Raji (cell line): Measurements from ENCODE around the gene DMKN.

Experiments
- POLR2A ChIP-seq: IDR thresholded peaks from 2 replicates; pipeline ENCODE4 v1.6.1; 2011; ENCODE audit warnings: low read depth, low read length, control low read depth; ENCODE audit not compliant: insufficient read depth

Gene DMKN

DNA sequence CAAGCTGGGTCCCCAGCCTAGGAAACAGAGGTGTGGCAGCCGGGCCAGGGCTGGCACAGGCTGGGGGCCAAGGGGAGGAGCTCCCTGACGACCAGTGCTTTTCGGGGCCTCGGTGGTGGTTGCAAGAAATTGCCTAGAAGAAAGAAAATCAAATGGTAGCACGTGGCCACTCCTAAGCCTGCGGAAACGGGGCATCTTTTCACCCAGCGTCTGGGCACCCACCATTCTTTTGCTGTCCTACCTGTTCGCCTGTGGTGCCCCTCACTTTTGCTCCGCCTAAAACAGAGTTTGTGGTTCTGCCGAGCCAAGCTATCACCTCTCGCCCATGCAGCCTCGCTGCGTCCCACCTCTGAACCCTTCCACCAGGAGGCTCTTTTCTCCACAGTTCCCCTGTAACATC, 16.0 kb downstream of the DMKN start:
- TF ChIP-seq POLR2A: no peak

DNA sequence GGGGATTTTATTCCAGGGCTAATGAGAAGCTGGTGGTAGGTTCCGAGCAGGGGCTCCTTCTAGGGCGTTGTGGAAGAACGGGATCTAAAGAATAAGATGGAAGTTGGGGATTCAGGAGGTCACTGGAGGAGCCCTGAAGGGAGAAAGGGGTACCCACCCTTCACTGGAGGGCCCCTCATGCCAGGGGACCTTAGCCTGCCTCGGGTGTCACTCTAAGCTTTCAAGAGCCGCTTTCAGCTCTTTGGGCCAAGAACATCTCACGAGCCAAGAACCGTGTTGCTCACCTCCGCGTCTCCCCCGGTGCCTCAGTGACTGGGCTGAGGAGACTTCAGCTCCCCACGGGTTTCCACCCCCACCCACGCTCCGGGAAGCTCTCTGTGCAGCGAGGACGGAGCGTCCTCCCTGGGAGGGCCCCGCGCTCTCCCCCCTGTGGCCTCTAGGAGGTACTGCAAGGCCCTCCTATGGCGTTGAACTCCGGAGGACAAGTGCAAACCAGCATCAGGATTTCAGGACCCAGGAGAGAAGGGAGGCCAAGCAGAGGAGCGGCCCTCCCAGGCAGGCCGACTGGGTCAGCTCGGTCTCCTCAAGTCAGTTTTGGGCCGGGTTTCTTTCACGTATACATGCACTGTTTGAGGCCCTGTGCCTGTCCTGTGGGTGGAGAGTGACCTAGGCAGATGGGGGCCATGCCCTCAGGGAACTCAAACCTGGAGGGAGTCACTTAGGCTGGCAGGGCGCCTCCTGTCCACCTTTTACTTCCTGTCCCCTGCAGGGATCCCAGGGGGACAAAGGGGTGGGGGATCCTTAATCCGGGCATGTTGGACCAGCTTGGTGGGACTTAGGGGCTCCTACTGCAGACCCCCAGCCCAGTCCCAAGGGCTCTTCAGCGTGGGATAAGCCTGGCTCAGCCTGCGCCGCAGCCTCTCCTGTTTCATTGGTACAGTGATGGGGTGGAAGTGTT, 18.1 kb downstream of the DMKN start:
- no peak for TF ChIP-seq POLR2A

DNA sequence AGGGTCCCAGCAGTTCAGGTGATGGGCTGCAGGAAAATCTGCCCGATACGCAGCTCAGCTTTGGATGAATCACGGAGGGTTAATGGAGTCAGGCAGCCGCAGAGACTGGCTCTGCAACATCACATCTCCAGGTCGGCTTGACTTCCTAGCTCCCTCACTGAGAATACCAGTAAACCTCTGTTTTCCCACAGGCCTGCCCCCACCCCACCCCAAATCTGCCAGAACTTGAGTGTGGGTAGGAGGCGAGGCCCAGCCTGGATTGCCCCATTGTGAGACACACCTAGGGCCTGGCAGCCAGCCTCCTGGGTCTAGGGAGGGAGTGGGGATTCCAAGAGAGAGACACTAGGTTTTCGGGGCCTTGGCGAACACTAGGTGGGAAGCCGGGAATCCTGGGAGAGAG, 19.5 kb downstream of the DMKN start:
- TF ChIP-seq POLR2A: no peak

DNA sequence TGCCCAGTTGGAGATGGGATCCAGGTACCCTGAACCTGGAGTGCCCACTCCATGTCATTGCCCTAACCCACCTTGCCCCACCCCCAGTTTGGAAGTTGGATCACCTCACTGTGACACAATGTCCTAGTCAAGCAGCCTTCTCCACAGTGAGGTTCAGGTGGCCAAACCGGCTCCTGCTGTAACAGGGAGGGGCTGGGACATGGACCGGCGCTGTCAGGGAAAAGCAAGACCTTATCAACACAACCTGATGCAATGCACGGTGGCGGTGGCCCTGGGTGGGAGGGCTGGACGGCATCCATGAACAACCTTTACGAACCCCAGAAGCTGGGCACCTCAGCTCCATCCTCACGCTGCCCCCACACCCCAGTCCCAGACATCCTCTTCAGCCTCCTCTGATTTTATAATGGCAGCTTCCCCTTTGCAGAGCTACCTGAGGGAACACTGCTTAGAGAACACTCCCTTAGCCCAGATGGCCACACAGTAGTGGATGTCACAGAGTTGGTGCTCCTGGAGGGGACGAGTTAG, 21.6 kb downstream of the DMKN start:
- no peak for TF ChIP-seq POLR2A

DNA sequence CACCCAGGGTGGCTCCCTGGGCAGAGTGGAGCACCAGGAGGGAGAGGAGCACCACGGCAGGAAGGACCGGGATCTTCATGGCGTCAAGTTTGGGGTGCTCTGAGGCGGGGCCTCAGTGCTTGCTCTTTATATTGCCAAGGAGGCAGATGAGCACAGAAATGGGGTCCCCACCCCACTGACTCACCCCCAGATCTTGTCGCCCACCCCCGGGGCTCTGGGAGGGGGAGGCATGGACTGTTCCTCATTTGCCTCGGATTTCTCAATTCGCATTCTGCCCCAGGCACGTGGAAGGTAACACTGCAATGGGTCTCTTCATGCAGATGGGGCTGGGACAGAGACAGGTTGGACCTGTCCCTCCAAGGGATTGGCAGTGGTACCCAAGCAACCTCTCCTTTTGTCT, 23.1 kb downstream of the DMKN start, which contains the start of gene KRTDAP:
KRTDAP (minus strand) TSS at position 101 of the 400 bp plus-strand sequence; CDS start at position 79, 22 bp downstream.
- no peak for TF ChIP-seq POLR2A

DNA sequence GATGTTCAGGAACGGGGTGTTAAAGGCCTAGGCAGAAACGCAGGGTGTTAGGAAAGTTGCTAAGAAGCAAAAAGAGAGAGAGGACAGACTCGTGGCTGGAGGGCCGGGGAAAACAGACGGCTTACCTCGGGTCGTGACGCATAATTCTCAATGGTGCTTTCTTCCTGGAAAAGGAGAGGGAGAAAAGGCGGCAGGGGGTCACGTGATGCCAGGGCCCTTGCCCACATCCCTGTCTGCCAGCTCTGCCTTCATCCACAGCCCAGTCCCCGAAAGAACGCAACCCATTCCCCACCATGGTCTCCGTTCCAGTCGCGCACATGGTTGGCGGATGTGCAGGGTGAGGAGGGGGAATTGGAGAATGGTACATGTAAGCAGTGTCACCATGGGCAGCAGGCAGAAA, 24.8 kb downstream of the DMKN start:
- no peak for TF ChIP-seq POLR2A

DNA sequence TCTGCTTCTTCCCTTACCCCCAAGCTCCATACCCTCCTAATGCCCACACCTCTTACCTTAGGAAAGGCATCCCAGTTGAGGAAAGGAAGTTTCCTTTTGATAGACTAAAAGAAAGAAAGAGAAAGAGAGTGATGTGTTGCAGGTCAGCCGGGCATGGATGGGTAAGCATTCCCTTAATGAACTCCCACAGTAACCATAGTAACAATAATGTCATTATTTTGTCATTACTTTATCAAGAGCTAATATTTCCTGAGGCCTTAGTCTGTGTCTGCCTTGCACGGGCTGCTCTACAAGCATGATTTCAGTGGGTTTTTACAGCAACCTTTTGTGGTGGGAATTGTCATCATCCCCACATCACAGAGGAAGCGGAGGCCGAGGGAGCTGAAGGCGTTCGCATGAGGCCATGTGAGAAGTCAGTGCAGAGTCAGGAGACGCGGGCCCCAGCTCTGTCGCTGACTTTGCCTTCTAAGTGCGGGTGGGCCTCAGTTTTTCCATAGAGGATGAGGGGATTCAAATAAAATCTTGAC, 25.7 kb downstream of the DMKN start:
- TF ChIP-seq POLR2A: no peak

DNA sequence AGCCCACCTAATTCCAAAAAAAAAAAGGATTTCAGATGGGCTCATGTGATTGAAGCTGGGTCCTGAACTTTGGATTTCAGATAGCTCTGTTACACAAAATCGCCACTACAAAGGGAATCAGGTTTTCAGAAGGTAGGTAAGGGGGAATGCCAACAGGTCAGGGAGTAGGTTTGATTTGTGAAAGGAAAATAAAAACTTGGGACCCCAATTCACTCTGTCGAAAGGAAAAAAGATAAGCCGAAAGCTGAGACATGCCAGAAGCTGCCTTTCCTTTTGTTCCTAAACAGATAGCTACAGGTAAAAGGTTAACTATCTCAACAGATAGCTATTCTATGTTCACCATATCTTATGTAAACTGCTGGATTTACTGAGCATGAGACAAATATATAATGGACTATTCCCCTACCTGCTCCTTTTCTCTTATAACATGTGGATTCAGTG, 27.2 kb downstream of the DMKN start:
- TF ChIP-seq POLR2A: no peak

DNA sequence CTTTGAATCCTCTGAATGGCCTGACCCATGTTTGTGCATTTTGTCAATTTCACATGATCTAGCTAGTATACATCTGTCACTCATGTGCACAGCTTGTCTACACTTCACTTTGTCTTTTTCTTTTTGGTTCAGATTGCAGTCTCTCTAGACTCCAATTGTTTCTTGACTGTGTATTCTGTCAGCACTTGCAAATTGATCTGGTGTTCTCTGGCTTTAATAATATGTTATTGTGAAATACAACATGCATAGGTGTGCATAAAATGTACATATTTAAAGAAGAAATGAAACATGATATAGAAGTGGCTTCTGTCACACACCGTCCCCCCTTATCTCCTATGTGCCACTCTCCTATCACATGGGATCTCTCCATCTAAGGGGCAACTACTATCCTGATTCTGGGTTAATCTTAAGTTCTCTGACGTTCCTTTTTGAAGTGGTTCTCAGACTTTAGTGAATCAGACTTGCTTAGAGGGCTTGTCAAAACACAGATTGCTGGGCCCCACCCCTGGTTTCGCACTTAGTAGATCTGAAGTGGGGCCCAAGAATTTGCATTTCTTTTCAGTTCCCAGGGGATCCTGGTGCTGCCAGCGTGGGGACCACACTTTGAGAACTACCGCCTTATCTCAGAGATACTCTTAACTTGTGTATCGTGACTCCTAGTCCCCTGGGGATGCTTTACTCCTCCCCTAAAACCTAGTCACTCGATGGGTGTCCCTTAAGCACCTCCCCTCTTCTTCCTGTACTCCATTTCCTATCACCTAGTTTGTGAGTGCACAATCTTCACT, 29.0 kb downstream of the DMKN start:
- TF ChIP-seq POLR2A: no peak

DNA sequence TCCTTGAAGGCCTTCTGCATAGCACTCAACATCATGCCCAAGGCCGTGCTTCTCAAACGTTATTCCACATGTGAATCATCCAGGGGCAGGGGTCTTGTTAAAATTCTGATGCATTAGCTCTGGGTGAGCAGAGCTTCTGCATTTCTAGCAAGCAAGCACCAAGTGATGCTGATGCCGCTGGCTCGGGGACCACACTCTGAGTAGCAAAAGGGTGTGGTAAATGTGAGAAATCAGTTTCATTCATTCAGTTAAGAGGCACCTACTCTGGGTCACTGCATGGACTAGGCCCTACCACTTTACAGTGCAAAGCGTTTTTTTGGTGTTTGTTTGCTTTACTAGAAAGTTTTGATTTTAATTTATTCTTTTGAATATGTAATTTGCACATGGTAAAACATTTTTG, 30.4 kb downstream of the DMKN start:
- no peak for TF ChIP-seq POLR2A

DNA sequence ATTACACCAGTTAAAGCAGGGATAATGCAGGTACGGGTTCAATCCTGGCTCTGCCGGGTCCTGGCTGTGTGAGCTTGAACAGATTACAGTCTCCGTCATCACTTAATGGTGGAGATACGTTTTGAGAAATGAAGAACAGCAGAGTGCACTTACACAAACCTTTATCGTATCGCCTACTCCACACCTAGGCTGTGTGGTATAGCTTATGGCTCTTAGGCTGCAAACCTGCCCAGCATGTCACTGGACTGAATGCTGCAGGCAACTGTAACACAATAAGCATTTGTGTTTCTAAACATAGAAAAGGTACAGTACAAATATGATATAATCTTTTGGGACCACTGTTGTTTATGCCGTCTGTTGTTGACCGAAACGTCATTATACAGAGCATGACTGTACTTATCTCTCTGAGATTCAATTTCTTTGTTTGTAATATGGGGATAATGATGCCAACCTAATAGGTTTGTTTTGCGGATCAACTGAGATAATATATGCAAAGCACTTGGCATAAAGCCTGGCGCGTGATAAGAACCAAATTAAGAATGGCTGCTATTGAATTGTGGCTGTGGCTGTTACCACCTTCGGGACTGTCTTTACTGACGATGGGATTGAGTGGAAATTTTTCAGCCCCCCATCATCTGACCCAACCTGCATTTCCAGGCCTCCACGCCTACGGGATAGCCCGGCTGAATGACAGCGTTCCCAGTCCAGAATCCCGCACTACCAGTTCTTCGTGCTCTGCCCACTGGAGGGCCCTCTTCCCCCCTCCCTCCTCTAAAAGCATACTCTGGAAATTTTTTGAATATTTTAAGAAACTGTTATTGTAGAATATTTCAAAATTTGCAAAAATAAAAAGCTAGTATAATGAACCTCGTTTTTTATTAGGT, 34.4 kb downstream of the DMKN start:
- no peak for TF ChIP-seq POLR2A

DNA sequence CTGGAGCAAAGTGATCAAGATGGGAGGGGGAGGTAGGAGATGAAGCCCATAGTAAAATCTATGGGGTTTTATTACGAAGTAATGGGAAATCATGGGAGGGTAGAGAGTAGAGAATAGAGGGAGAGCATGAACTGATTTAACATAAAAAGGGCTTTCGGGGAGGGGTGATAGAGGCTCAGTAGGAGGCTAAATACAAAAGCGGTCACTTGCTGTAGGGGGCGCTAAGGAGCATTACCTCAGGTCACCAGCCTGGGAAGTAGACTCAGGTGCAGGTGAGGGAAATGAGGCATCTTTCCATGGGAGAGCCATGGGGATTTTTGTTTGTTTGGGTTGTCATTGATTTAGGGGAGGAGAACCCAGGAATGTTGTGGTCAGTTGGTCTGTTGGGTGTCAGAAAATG, 37.3 kb downstream of the DMKN start:
- TF ChIP-seq POLR2A: no peak

DNA sequence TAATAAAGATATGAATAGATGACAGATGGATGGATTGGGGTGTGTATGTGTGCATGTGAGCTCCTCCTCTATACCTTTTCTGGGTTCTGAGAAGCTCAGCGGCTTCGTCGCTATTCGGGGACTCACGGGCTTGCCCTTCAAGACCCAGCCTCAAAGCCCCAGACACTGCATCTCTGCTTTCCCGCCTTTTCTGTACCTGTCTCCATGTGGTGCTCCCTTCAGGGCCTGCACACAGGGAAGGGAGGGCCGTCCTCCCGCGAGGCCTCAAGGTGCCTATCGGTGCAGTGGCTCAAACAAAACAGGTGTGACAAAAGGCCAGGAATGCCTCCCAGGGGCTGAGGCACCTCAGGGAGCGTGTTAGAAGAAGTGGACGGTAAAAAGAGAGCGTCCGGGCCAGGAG, 39.3 kb downstream of the DMKN start:
- no peak for TF ChIP-seq POLR2A

DNA sequence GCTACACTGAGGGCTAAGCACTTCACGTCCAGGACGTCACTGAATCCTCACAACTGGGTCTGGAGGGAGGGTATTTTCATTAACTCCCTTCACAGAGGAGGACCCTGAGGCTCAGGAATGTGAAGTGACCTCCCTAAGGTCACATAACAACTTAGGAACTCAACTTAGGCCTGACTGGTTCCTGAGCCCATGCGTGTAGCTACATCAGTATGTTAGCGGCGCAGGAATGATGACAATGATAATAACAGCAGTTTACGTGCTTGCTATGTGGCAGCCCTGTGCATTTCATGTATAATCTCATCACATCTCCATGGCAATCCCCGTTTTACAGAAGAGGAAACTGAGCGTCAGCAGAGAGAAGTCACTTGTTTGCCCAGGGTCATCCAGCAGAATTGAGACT, 41.5 kb downstream of the DMKN start:
- TF ChIP-seq POLR2A: no peak
